ENCODE measurements around the gene HPGDS.
"Not testable (repeated sequence)": the region's sequence is repeated elsewhere in the genome, so short reads cannot be mapped to it uniquely, and the experiment has no call there.

The HPGDS gene

GRCh38 chr4:94334476-94334875 is 8.2 kb downstream of the HPGDS start:
- no peak overlapping the region for H3K4me3 ChIP-seq (ENCODE audit: low read length in 2 of 2)
- H3K27me3 ChIP-seq (ENCODE audit: control insufficient read depth in 2 of 2, insufficient read depth in 2 of 2, low read length in 2 of 2) = no peaks in the 10 kb centered on the region
- no peak overlapping the region for H3K9ac ChIP-seq (ENCODE audit: low read depth in 1 of 2, low read length in 2 of 2)
- no peak overlapping the region for H3K27ac ChIP-seq (ENCODE audit: low read depth in 2 of 2, low read length in 2 of 2)
- H3K9me3 ChIP-seq (ENCODE audit: control insufficient read depth in 2 of 2, low read length in 2 of 2) = no peaks in the 10 kb centered on the region
- H3K4me1 ChIP-seq (ENCODE audit: control insufficient read depth in 2 of 2, insufficient read depth in 2 of 2, low read length in 2 of 2) = peaks cover 0 to 2% of the 10 kb centered on the region in 2 donors
- no peaks in the 10 kb centered on the region for H3K36me3 ChIP-seq (ENCODE audit: control insufficient read depth in 2 of 2, insufficient read depth in 2 of 2, low read length in 2 of 2)

GRCh38 chr4:94333866-94334265 is 8.8 kb downstream of the HPGDS start:
- no peaks in the 10 kb centered on the region for H3K9me3 ChIP-seq (ENCODE audit: control insufficient read depth in 2 of 2, low read length in 2 of 2)
- H3K27ac ChIP-seq (ENCODE audit: low read depth in 2 of 2, low read length in 2 of 2) = no peak overlapping the region
- H3K9ac ChIP-seq (ENCODE audit: low read depth in 1 of 2, low read length in 2 of 2) = no peak overlapping the region
- H3K4me1 ChIP-seq (ENCODE audit: control insufficient read depth in 2 of 2, insufficient read depth in 2 of 2, low read length in 2 of 2) = peaks cover 0 to 2% of the 10 kb centered on the region in 2 donors
- H3K27me3 ChIP-seq (ENCODE audit: control insufficient read depth in 2 of 2, insufficient read depth in 2 of 2, low read length in 2 of 2) = no peaks in the 10 kb centered on the region
- no peak overlapping the region for H3K4me3 ChIP-seq (ENCODE audit: low read length in 2 of 2)
- H3K36me3 ChIP-seq (ENCODE audit: control insufficient read depth in 2 of 2, insufficient read depth in 2 of 2, low read length in 2 of 2) = no peaks in the 10 kb centered on the region

- H3K9ac ChIP-seq (ENCODE audit: low read depth in 1 of 2, low read length in 2 of 2) = no peak overlapping the region
- H3K36me3 ChIP-seq (ENCODE audit: control insufficient read depth in 2 of 2, insufficient read depth in 2 of 2, low read length in 2 of 2) = no peaks in the 10 kb centered on the region
- no peaks in the 10 kb centered on the region for H3K27me3 ChIP-seq (ENCODE audit: control insufficient read depth in 2 of 2, insufficient read depth in 2 of 2, low read length in 2 of 2)
- H3K4me1 ChIP-seq (ENCODE audit: control insufficient read depth in 2 of 2, insufficient read depth in 2 of 2, low read length in 2 of 2) = peaks cover 0 to 2% of the 10 kb centered on the region in 2 donors
- no peaks in the 10 kb centered on the region for H3K9me3 ChIP-seq (ENCODE audit: control insufficient read depth in 2 of 2, low read length in 2 of 2)
- H3K27ac ChIP-seq (ENCODE audit: low read depth in 2 of 2, low read length in 2 of 2) = no peak overlapping the region
- H3K4me3 ChIP-seq (ENCODE audit: low read length in 2 of 2) = no peak overlapping the region
These were observed 9.5 kb downstream of the HPGDS start for GRCh38 chr4:94332983-94333590.

- Histone ChIP-seq H3K27ac (ENCODE audit: low read depth in 2 of 2, low read length in 2 of 2) (no peak overlapping the region), H3K36me3 (ENCODE audit: control insufficient read depth in 2 of 2, insufficient read depth in 2 of 2, low read length in 2 of 2) (no peaks in the 10 kb centered on the region), H3K4me3 (ENCODE audit: low read length in 2 of 2) (no peak overlapping the region), H3K27me3 (ENCODE audit: control insufficient read depth in 2 of 2, insufficient read depth in 2 of 2, low read length in 2 of 2) (no peaks in the 10 kb centered on the region), H3K4me1 (ENCODE audit: control insufficient read depth in 2 of 2, insufficient read depth in 2 of 2, low read length in 2 of 2) (peaks cover 0 to 2% of the 10 kb centered on the region in 2 donors), H3K9ac (ENCODE audit: low read depth in 1 of 2, low read length in 2 of 2) (no peak overlapping the region), H3K9me3 (ENCODE audit: control insufficient read depth in 2 of 2, low read length in 2 of 2) (peaks cover 0 to 5% of the 10 kb centered on the region in 2 donors)
These were observed 12.7 kb downstream of the HPGDS start for GRCh38 chr4:94329933-94330332.

GRCh38 chr4:94325835-94326234 is 16.8 kb downstream of the HPGDS start:
- Histone ChIP-seq H3K4me1 (ENCODE audit: control insufficient read depth in 2 of 2, insufficient read depth in 2 of 2, low read length in 2 of 2) (no peaks in the 10 kb centered on the region), H3K27me3 (ENCODE audit: control insufficient read depth in 2 of 2, insufficient read depth in 2 of 2, low read length in 2 of 2) (no peaks in the 10 kb centered on the region), H3K9me3 (ENCODE audit: control insufficient read depth in 2 of 2, low read length in 2 of 2) (peaks cover 0 to 5% of the 10 kb centered on the region in 2 donors), H3K27ac (ENCODE audit: low read depth in 2 of 2, low read length in 2 of 2) (no peak overlapping the region), H3K4me3 (ENCODE audit: low read length in 2 of 2) (no peak overlapping the region), H3K36me3 (ENCODE audit: control insufficient read depth in 2 of 2, insufficient read depth in 2 of 2, low read length in 2 of 2) (no peaks in the 10 kb centered on the region), H3K9ac (ENCODE audit: low read depth in 1 of 2, low read length in 2 of 2) (no peak overlapping the region)

GRCh38 chr4:94319927-94320326 is 22.7 kb downstream of the HPGDS start:
- H3K27me3 ChIP-seq (ENCODE audit: control insufficient read depth in 2 of 2, insufficient read depth in 2 of 2, low read length in 2 of 2); H3K4me3 ChIP-seq (ENCODE audit: low read length in 2 of 2); H3K9ac ChIP-seq (ENCODE audit: low read depth in 1 of 2, low read length in 2 of 2); H3K36me3 ChIP-seq (ENCODE audit: control insufficient read depth in 2 of 2, insufficient read depth in 2 of 2, low read length in 2 of 2); H3K9me3 ChIP-seq (ENCODE audit: control insufficient read depth in 2 of 2, low read length in 2 of 2); H3K27ac ChIP-seq (ENCODE audit: low read depth in 2 of 2, low read length in 2 of 2); H3K4me1 ChIP-seq (ENCODE audit: control insufficient read depth in 2 of 2, insufficient read depth in 2 of 2, low read length in 2 of 2): not testable (repeated sequence)

- no peaks in the 10 kb centered on the region for H3K27me3 ChIP-seq (ENCODE audit: control insufficient read depth in 2 of 2, insufficient read depth in 2 of 2, low read length in 2 of 2)
- no peak overlapping the region for H3K27ac ChIP-seq (ENCODE audit: low read depth in 2 of 2, low read length in 2 of 2)
- no peaks in the 10 kb centered on the region for H3K36me3 ChIP-seq (ENCODE audit: control insufficient read depth in 2 of 2, insufficient read depth in 2 of 2, low read length in 2 of 2)
- H3K9me3 ChIP-seq (ENCODE audit: control insufficient read depth in 2 of 2, low read length in 2 of 2) = no peaks in the 10 kb centered on the region
- H3K4me1 ChIP-seq (ENCODE audit: control insufficient read depth in 2 of 2, insufficient read depth in 2 of 2, low read length in 2 of 2) = no peaks in the 10 kb centered on the region
- no peak overlapping the region for H3K4me3 ChIP-seq (ENCODE audit: low read length in 2 of 2)
- H3K9ac ChIP-seq (ENCODE audit: low read depth in 1 of 2, low read length in 2 of 2) = no peak overlapping the region
These were observed 35.3 kb downstream of the HPGDS start for GRCh38 chr4:94307231-94307871.

GRCh38 chr4:94306713-94307112 is 35.9 kb downstream of the HPGDS start:
- H3K27ac ChIP-seq (ENCODE audit: low read depth in 2 of 2, low read length in 2 of 2) = no peak overlapping the region
- no peak overlapping the region for H3K4me3 ChIP-seq (ENCODE audit: low read length in 2 of 2)
- H3K36me3 ChIP-seq (ENCODE audit: control insufficient read depth in 2 of 2, insufficient read depth in 2 of 2, low read length in 2 of 2) = no peaks in the 10 kb centered on the region
- H3K4me1 ChIP-seq (ENCODE audit: control insufficient read depth in 2 of 2, insufficient read depth in 2 of 2, low read length in 2 of 2) = no peaks in the 10 kb centered on the region
- H3K9me3 ChIP-seq (ENCODE audit: control insufficient read depth in 2 of 2, low read length in 2 of 2) = no peaks in the 10 kb centered on the region
- no peak overlapping the region for H3K9ac ChIP-seq (ENCODE audit: low read depth in 1 of 2, low read length in 2 of 2)
- no peaks in the 10 kb centered on the region for H3K27me3 ChIP-seq (ENCODE audit: control insufficient read depth in 2 of 2, insufficient read depth in 2 of 2, low read length in 2 of 2)

- Histone ChIP-seq H3K9ac (ENCODE audit: low read depth in 1 of 2, low read length in 2 of 2) (no peak overlapping the region), H3K27ac (ENCODE audit: low read depth in 2 of 2, low read length in 2 of 2) (no peak overlapping the region), H3K4me1 (ENCODE audit: control insufficient read depth in 2 of 2, insufficient read depth in 2 of 2, low read length in 2 of 2) (no peaks in the 10 kb centered on the region), H3K4me3 (ENCODE audit: low read length in 2 of 2) (no peak overlapping the region), H3K27me3 (ENCODE audit: control insufficient read depth in 2 of 2, insufficient read depth in 2 of 2, low read length in 2 of 2) (no peaks in the 10 kb centered on the region), H3K9me3 (ENCODE audit: control insufficient read depth in 2 of 2, low read length in 2 of 2) (no peaks in the 10 kb centered on the region), H3K36me3 (ENCODE audit: control insufficient read depth in 2 of 2, insufficient read depth in 2 of 2, low read length in 2 of 2) (no peaks in the 10 kb centered on the region)
These were observed 37.0 kb downstream of the HPGDS start for GRCh38 chr4:94305466-94306225.

GRCh38 chr4:94304365-94304971 is 38.2 kb downstream of the HPGDS start:
- Histone ChIP-seq H3K9ac (ENCODE audit: low read depth in 1 of 2, low read length in 2 of 2) (no peak overlapping the region), H3K27me3 (ENCODE audit: control insufficient read depth in 2 of 2, insufficient read depth in 2 of 2, low read length in 2 of 2) (no peaks in the 10 kb centered on the region), H3K4me1 (ENCODE audit: control insufficient read depth in 2 of 2, insufficient read depth in 2 of 2, low read length in 2 of 2) (no peaks in the 10 kb centered on the region), H3K36me3 (ENCODE audit: control insufficient read depth in 2 of 2, insufficient read depth in 2 of 2, low read length in 2 of 2) (no peaks in the 10 kb centered on the region), H3K4me3 (ENCODE audit: low read length in 2 of 2) (no peak overlapping the region), H3K27ac (ENCODE audit: low read depth in 2 of 2, low read length in 2 of 2) (no peak overlapping the region), H3K9me3 (ENCODE audit: control insufficient read depth in 2 of 2, low read length in 2 of 2) (no peaks in the 10 kb centered on the region)
